ENCODE data around the gene KCNG1.

Gene KCNG1

DNA sequence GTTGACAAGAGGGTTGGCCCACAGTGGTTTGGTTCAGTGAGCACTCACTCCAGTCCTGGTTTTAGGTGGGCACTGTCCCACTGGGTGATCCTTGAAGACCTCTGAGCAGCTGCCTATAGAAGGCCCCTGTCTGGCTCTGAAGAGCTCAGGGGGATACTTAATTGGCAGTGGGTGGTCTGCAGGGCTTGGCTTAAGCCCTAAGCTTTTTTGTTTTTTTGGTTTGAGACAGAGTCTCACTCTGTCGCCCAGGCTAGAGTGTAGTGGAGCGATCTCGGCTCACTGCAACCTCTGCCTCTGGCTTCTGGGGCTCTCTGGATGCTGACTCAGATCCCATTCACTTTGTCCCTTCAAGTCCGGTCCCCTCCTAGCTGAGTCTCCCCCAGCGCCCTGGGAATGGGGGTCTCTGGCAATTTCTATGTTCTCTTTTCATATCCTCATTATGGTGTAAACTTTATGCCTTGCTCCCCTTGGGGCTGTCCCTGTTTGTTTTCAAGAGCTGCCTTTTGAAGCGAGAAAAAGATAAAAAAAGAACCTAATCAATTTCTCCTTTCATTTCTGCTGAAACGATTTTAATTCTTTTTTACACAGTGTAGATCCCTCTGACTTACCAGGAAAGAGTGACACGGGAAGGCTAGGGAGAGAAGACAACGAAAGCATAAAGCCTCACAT, 12.2 kb upstream of the KCNG1 start:
- no peak for DNase-seq

DNA sequence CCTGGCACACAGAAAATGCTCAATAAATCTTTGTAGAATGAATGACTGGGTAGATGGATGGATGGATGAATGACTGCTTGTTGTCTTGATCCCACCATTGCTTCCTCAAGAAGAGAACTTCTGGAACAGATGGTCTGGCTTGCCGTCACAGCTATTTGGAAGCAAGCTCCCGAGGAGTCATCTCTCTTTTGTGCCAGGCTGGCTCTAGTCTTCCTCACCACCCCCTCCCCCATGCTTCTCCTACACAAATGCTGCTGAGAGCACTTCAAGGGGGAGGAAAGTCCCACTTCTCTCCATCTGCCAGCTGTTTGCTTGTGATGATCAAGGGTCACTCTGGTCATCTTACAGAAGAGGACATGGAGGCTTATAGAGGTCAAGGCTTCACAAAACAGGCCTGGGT, 11.6 kb upstream of the KCNG1 start:
- no peak for DNase-seq

DNA sequence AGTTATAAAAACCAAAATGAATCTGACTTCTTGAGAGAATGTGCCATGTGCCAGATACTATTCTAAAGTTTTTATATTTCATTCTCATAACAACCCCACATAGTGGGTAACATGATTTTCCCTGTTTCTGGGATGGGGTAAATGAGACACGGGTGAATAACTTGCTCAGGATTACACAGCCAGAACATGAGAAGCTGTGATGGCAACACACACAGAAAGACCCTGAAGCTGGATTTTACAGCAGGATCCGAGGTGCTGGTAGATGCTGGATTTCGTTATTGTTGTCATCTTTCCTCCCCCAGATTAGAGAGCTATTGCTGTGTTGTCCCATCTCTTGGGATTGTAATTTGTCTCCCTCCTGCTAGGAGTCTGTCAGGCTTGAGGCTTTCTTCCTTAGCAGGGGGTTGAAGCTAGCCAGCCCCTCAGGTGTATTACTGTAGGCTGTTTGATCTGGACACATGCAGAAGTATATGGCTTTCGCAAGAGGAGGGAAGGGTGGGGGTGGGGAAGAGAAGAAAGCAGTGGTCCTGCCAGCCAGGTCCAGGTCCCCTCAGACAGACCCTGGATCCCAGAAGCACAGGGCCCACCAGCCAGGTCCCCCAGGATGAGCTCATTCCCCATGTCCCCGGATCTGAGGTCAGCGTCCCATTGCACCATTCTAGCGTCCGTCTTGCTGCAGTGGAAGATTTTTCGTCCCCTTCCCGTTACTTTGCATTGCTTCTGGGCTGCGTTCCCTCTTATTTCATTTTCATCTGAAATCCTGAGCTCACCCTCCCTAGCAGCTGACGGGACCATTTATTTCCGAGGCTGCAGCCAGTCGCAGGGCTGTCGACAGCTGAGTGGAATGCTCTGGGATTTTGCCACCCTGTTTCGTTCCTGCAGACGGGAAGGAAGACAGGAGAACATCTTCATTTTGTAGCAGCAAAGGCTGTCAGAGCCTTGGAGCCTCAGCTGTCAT, 7.3 kb upstream of the KCNG1 start:
- DNase-seq = no peak

DNA sequence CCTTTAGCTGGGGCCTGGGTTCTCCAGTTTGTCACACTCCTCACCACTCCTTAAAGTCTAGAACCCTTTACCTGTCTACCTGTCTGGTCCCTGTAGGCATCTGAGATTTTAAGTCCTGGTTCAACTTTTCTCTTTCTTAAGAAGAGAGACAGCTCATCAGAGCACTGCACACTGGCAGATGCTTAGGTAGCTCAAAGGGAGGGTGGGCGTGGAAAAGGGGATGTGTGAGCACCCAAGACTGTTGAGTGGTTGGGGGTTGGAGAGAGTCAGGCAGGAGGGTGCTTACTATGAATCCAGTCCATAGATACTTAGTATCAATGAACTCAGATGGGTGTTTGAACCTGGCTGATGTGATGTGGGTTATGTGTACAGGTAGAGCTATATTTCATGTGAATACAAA, 6.6 kb upstream of the KCNG1 start:
- DNase-seq = no peak

DNA sequence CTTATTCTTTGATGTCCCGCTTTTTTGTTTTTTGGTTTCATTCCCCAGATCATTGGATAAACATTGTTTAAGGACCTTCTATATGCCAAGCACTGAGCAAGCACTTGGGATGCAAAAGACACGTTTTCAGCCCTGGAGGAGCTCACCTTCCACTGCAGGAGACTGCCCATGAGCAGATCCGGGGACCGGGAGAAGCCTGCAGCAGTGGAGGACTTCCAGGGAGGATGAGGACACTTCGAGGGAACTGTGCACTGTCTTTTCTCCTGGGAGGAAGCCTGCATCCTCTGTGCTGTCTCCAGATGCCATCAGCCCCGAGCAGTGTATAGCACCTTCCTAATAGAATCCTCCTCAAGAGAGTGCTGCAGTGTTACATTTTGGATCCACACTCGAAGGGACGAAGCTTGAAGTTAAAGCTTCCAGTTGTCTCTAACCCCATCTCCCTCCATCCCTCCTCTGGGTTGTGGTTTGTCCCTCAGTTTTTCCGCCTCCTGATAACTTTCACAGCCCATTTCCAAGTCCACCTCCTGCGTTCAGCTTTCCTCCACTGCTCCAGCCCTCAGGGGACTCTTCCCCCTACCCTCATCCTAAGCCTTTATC, 5.8 kb upstream of the KCNG1 start:
- no peak for DNase-seq

DNA sequence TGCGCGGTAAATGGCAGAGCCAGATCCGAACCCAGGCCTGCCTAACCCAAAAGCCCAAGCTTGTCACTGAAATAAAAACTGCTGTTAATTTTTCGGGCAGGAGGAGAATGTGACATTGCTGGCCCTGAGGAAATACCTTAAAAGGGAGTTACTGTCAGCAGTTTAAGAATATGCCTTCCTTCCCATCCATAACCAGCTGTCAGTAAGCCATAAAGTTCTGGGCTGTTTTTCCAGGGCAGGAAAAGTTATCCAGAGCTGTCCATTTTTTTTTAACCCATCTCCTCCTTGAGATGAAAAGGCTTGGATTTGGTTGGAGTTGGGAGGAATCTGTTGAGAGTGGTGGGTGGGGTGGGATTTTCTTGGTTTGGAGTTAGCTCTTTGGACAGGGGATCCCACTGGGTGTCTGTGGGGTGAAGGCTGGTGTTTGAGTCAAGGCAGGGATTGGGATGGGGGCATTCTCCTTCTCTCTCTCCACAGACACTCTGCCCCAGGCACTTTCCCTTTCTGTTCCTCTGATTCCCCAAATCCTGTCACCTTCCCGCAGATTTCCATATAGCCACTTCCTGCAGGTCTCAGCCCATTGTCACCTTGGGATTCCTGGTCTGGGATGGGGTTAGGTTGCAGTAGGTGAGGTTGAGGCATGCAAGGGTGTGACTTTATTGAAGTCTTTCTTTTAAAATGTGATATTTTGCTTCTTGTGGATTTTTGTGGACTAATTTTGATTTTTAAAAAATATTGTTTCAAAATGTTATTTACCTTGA, 4.3 kb upstream of the KCNG1 start:
- DNase-seq = no peak

DNA sequence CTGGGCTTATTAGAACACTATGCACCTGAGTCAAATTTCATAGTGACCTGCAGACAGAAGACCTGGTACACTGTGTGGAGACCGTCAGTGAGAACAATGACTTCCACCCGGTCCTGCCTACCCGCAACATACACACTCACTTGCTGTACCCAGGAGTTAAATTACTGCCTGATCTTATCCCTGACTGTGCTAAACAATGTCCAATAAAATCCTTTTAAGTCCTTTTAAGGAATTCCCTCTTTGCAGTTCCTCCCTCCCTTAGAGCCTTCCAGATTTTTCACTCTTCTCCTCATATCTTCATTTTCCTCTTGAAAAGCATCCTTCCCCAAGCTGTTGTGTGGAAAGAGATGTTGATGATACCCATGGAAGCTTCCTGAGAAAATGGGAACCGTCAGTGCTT, 3.4 kb upstream of the KCNG1 start:
- DNase-seq = no peak

DNA sequence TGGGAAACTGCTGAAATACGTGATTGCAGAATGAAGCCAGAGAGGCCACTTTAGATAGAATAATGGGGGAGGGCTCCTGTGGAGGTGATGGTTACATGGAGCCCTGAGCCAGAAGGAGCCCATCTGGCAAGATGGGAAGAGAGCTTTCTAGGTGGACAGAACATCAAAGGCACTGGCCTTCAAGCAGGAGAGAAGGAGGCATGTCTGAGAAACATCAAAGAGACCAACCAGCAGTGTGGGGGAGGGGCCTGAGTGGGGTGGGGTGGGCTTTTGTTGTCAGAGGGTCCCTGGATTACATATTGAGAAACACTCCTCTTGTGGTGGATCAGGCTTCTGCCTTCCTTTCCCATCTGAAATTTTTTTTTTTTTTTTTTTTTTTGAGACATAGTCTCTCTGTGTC, 1.9 kb upstream of the KCNG1 start:
- DNase-seq = no peak

DNA sequence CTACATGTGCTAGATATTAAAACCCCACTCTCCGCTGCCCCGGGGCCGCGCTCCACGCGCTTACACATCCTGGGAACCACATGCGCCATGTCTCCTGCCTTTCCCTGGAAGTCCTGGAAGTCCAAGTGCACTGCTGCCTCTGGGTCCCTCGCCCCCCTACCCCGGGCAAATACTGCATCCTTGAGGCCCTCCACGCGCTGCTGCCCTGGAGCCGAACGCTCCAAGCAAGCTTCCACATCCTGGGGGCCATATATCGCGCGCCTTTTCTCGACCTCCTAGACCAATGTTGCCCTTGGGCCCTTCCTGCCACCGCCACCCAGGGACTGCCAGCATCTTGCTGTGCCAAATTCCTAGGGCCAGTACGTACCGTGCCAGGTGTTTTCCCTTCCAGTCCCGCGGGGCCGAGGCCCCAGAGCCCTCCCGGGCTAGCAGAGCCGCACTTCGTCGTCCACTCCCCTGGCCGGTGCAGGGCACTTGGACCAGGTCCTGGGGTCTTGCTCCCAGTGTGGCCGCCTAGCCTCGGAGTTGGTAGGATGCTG, 779 bp upstream of the KCNG1 start:
- DNase-seq = no peak

DNA sequence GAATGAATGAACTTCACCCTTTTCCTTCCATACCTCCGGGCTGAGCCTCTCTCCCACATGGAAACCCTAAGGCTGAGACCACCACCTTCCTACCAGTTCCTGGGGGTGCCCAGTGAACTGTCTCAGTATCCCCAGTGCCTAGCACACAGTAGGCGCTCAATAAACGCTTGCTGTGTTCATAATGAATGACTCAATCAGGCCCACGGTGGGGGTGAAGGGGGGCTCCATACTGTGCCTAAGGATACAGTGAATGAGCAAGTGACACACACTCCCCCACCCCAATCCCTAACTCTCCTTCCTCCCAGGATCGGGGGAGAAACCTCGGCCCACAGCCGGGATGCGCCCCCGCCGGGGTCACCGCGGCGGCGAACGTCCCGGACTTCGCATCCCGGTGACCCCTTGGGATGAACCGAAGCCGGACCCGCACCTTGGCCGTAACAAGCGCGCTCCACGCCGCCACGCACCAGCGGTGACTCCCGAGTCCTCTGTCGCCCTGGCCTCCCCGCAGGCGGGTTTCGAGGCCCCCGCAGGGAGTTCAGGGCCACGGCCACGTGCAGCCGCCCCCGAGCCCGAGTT, 592 bp downstream of the KCNG1 start:
- no peak for DNase-seq

DNA sequence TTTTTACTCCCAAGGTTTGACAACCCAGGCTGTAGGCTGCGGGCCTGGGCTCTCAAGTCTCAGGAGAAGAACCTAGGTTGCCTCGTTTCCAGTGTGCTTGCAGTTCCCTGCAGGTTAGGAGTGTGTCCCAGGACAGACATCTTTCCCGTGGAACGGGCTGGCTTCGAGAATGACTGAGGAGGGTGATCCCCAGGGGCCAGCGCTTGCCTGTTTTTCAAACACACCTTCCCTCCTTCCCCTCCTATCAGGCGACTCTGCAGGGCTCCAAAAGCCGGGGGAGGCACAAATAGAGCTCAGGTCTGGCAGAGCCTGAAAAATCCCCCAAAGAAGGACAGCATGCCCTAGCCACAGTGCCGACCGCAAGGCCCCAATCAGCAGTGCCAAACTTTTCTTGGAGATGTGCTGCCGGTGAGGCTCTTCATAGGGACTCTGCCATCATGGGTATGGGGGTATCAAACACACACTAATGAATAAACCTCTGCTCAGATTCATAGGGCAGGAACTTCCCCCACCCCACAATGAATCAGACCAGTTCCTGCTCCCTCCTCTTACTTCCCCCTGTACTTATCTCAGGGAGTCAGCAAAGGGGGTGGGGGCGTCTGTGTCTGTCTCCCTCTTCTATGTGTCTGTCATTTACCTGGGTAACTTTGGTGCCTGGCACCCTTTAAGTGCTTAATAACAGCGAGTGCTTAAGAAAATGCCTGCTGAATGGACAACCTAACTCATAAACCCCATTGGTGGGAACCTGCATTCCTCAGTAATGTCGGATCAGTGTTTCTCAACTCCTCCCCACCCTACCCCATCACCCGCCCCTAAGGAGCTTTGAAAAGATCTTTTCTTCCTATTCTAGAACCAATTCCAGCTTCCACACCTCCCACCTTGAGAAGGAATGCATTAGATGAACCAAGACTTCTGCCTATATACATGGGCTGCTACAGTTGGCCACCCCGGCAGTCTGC, 1.6 kb downstream of the KCNG1 start:
- no peak for DNase-seq

DNA sequence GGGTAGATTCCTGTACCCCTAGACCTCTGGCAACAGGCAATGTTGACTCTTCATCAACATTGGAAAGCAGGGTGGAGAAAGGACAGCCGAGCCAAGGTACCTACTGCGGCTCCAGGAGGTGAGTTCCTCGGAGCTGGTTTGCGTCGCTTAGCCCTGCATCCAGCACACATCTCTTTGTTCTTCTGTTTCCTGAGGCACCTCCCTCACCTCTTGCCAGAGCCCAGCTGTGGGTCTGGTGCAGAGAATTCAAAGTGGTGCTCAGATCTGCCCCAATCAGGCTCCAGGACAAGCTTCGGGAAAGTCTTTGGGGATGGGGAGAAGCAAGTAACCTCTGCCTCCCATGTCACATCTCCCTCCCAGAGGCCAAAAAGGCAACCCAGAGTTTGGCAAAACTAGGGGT, 2.2 kb downstream of the KCNG1 start:
- DNase-seq = no peak

DNA sequence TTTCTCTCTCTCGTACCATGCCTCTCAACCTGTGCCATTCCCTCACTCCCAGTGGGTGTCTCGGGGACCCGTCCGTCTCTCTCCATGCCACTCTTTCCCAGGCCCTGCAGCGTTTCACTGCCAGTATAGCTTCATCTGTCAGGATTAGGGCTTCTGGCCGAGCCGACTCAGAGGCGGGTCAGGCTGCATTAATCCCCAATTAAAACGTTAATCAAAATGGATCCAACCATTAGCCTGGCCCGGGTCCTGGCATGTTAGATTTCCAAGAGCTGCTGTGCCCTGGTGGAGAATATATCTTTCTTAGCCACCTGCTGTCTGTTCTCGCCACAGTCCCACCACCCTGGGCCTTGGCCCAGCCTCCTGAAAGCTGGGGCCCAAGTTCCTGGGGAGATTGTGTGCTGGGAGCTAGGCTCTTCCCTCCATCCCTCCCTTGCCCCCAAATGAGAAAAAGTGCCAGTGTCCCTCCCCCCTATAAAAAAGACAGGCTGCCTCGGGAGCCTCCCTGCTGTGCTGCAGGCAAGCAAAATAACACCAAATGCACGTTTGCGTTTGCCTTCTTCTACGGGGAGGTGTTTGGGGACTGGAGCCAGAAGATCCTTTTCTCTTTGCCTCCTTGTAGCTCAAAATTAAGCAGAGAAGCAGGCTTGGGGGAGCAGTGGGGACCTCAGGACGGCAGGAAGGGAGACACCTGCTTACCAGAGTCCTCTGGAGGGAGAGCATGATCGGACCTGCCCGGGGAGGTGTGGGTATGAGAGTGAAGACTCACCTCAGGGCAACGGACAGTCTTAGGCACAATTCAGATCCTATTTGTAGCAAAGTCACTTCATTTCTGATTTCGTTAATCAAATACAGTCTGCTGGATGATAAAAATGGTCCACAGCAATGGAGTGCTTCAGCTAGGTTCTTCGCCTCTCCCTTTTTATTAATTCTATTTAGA, 3.0 kb downstream of the KCNG1 start:
- DNase-seq = no peak

DNA sequence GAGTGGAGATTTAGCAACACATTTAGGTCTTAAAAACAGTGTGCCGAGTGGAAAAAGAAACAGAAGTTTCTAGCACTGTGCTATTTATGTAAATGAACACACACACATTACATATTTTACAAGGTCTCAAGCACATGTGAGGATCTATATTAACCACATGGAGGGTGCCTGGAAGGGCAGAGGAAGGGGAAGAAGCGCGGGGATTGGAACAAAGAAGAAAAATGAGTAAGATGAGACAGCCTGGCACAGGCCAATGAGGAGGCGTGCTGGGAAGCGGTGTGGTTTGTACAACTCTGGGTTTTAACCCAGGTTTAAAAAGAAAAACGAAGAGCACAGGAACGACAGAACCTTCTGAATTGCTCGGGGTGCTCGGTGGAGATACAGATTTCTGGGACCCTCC, 5.7 kb downstream of the KCNG1 start:
- no peak for DNase-seq

DNA sequence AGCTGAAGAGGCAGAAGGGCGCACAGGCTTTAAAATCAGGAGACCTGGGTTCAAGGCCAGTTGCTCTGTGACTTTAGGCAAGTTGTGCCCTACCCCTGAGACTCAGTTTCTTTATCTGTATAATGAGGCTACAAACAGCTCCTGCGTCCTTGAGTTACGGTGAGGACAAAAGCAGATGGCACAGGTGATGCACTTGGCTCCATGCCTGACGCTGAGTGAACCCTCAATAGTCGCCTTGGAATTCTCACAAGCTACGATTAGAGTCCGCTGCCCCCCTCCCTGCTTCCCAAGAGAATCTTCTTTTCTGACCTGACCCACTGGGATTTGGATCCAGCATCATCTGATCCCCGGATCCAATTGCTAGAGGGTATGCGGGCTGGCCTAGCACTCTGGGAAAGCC, 6.4 kb downstream of the KCNG1 start:
- DNase-seq = no peak

DNA sequence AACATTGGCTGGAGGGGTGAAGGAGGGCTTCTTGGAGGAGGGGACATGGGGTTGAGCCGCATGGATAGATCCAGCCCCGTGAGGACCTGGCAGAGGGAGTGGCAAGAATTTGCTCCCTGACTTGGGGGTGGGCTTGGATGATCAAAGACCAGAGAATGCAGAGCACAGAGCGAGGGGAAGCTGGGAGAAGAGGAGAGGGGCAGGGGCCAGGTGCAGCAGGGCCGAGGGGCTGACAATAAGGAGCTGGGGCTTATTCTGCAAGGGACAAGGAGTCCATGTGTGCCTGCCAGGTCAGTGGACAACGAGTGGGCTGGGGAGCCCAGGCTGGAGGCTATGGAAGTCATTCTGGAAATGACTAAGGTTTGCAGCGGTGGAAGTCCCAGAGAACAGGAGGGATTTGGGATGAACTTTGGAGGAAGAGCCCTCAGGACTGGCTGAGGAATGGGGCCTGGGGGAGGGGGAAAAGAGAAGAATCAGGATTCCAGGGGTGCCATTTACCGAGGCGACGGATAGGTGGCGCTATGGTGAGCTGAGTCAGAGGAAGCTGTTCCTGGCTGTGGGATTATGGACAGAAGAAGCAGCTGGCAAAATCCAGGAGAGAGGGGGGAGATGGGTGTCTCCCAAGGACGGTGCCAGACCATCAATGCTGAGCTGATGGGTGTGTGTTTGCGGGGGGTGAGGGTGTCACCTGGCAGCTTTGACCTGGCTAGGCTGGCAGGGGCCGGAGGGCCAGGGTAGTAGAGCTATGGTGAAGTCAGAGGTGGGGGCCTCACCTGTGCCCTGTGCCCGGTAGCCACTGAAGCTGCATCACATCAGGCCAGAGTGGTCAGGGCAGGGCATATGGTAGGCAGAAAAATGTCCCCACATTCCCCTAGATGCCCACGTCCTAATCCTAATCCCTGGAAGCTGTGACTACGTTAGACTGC, 7.8 kb downstream of the KCNG1 start:
- DNase-seq = no peak

DNA sequence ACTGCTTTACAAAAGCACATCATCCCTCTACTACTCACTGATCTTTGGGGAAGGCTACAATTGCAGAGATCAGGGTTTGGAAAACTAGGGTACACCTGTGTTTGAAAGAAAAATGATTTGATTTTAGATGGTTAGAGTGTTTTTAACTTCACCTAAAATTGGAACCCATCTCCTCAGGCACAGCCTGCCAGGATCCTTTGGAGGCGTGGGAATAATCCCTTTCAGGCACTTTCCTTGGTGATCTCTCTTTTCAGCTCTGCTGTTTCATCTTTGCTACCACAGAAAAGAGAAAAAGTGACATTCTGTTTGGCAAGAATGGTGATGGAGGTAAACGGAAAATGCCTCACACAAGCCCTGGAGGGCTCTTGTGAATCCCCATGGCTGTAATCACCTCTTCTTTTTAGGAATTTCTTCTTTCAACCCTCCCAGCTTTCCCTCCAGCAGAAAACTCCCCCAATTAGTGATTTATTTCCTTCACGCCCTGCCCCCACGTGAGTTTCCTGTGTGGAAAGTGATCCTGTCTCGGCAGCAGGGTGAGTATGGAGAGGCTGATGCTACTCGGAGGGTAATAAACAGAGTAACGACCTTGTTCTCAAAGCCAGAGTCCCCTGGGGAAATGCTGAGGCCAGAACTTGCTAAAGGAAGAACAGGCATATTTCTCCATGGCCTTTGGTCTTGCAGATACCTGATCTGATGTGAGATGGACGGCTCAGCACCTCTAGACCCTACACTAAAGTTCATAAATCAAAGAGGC, 9.2 kb downstream of the KCNG1 start:
- no peak for DNase-seq

DNA sequence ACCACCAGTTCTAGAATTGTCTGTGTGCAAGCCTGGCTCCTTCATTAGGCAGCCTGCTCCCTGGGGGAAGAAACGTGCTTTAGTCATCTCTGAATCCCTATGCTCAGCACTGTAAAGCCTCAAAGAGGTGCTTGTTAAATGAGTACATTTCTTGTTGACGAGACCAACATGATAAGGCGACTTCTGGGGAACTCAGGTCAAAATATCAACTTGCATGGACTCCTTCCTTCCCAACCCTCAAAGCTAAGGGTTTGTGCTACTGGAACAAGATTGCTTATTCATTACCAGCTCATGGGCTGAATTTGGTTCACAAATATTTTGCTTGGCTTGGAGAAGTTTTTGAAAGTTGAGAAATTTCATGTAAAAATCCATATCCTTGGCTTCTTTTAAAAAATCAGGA, 10.6 kb downstream of the KCNG1 start:
- no peak for DNase-seq
